HG03108 (cell line): ENCODE measurements around the gene CD48.
"Not testable (repeated sequence)": the region's sequence is repeated elsewhere in the genome, so short reads cannot be mapped to it uniquely, and the experiment has no call there.

Source experiments
- ATAC-seq: cut with Tn5 transposase; IDR thresholded peaks from one replicate; pipeline ENCODE4 v1.9.1; 2021; ENCODE audit warnings: moderate library complexity; ENCODE audit not compliant: unreplicated experiment

CD48 gene

DNA sequence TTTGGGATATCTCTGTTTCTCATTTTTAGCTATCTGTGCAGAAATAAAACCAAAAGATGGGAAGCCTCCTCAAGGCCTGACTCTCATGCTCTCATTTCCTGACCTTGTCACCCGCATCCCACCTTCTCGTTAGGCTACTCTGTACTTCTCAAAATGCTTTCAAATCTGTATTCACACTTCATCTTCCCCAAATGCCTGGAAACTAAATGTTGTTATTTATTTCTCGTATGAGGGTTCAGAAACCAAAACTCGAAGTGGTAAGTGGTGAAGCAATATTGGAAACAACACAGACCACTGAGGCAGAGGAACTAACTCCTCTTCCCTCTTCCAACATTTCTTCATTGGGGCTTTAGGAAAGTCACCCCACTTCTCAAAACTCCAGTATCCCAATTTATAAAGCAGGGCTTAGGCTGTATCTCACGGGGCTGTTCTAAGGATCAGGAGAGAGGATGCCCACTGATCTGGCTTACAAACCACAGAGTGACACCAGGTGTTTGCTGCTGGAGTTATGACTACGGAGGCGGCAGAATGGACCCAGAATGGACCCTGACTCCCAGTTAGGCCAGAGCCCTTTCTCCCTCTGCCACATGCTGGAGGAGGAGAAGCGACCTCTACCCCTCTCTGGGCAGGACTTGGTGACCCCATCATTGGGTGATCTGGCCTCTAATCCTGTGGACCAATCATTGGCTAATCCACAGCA is 31.0 kb upstream of the CD48 start:
- ATAC-seq: no peak

DNA sequence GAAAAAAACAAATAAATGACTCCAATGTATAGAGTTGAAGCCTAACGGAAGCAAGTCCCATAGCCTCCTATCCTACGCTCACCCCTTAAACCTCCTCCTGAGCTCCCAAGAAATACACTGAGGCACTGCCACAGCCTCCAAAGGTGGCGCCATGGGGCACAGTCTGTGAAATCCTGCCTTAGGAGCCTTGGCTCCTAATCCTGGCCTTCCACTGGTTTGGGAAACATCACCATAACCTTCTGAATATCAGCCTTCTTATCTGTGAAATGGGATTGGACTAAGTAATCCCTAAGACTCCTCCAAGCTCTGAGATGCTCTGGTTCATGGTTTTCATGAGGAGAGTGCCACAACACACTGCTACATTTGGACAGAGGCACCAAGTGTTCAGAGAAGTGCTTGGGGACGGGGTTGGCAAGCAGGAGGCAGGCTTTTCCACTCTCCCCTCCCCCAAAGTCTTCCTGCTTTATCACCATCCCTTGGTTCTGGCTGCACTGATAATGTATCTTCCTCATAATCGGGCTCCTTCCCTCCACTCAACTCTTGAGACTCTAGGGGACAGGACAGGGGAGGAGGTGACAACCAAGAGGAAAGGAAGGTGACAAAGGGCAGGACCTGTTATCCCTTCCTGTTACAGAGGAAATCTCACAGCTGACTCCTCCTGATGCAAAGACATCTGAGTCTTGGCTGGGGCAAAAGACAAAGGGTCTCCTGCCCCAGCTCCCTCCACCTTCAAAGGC is 30.2 kb upstream of the CD48 start:
- no peak for ATAC-seq

- ATAC-seq: no peak
These were observed 29.5 kb upstream of the CD48 start for GRCh38 chr1:160741092-160741501.

DNA sequence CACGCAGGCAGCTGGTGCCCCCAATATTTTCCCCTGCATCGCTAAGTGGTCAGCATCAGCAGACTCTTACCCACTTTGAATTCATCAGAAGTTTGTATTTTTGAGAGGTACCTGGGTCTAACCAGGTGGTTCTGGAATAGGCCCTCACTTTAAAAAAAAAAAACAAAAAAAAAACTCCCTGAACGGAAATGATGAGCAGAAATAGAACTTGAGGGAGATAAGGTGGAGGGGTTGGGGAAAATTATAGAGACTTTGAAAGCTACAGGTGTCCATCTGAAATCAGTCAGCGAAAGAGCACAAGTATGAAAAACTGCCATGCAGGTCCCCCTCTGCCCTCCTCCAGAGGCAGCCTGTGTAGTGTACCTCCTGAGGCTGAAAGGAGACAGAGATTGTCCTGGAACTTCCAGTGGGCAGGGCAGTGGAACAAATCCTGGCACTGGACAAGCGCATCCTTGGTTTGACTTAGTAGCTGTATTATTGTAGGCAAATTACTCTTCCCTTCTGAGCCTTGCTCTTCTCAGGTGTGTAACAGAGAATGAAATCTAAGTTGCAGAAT is 28.6 kb upstream of the CD48 start:
- ATAC-seq: no peak

DNA sequence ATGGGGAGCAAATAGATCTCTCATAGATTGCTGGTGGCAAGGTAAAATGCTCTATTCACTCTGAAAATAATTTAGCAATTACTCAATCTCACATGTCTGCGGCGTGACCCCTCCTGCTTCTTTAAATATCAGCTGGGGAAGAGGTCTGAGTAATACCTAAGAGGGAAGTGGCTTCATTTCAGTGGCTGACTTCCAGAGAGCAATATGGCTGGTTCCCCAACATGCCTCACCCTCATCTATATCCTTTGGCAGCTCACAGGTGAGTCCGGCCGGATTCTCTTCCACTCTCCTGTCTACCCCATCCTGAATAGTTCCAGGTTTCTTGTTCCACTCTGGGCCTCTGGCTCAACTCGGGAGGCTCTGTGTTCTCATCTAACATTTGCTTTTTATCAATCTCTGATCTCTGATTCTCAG is 27.5 kb upstream of the CD48 start, which contains the start of gene SLAMF7:
TSS of gene SLAMF7 (plus strand) at position 150 of the 414 bp plus-strand sequence. CDS start at position 205, 55 bp downstream.
- peak; percentile 48 for ATAC-seq

DNA sequence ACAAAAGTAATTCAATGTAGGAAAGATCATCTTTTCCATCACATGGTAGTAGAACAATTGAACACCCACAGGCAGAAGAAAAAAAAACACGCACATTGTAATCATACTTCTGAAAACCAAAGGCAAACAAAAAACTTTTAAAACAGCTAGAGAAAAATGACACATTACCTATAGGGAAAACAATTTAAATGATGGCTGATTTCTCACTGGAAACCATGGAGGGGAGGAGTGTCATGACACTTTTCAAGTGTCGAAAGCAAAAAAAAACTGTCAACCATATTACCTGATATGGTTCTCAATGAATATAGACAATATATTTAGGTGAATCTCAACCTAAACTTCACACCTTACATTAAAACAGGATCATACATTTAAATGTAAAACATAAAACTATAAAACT is 26.6 kb upstream of the CD48 start:
- ATAC-seq: no peak

- no peak for ATAC-seq
These were observed 22.7 kb upstream of the CD48 start for GRCh38 chr1:160734301-160734700.

GRCh38 chr1:160733898-160734297 is 22.3 kb upstream of the CD48 start:
- no peak for ATAC-seq

- no peak for ATAC-seq
These were observed 20.4 kb upstream of the CD48 start for GRCh38 chr1:160731990-160732389.

- not testable (repeated sequence) for ATAC-seq
These were observed 19.9 kb upstream of the CD48 start for GRCh38 chr1:160731564-160731963.

- no peak for ATAC-seq
These were observed 15.7 kb upstream of the CD48 start for GRCh38 chr1:160727316-160727640.

- peak; percentile 64 for ATAC-seq
These were observed 15.1 kb upstream of the CD48 start for GRCh38 chr1:160726498-160727315.

DNA sequence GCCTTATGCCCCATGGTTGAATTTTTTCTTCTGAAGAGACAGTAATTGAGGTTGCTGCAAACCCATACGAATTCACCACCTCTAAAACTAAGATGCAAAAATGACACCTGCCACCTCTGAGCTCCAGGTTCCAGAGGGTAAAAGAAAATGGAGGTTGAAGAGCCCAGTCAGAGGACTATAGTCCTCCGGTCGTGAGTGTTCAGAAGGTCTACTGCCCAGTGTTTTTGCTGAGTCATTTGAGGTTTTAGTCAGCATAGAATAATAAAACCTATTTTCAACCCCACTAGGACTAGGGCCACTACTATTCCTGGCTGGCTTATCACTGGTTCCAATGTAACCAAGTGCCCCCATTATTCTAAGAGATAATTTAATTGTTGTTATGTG is 14.5 kb upstream of the CD48 start:
- no peak for ATAC-seq

GRCh38 chr1:160724465-160725242 is 13.0 kb upstream of the CD48 start:
- no peak for ATAC-seq

DNA sequence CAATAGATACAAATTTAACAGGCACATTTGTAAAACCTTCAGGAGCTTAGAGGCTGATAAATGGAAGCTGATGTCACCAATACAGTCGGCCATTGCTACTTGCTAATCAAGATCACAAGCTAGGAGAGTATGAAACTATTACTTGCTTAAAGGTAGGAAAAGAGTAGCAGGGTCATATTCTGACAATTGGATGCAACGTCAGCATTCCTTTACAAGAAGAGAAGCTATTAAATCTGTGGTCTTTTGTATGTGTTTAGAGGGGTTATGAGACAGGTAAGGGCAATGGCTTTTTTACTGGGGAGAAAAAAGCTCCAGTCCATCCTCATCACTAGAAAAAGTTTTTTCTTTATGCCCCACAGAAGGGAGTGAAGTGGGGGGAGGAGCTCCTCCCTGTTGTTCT is 11.7 kb upstream of the CD48 start:
- ATAC-seq: no peak

DNA sequence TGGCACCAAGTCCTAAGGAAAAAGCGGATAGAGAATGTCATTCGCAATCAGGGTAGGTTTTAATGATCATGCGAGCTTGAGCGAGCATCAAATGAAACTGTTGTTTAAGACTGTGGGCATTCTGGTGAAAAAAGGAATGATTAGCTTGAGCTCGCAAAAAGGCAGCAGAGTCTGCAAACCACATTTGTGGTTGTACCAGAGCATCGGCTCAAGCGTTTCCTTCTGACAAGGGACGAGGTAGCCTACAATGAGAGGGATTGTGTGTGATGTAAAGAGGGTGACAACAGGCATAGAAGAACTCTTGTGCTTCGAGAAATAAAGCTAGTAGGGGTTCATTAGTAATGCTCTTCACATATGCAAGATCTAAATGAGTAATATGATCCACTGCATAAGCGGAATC is 11.1 kb upstream of the CD48 start:
- no peak for ATAC-seq

DNA sequence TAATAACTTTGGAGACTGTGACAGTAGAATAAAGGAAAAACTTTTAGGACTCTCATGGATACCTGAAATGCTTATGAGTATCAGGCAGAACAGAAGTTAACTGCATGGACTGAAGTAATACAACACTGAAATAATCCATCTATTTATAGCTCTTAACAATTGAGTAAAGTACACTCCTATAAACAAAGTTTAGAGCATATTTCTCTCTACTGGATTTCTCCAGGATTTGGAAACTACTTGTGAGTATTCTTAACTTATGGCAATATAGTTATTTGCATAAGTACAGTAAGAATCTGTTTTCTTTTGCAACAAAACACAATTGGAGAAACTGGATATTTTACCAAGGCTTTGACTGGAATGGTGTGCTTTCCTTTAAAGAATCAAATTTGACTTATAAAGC is 9.9 kb upstream of the CD48 start:
- no peak for ATAC-seq

DNA sequence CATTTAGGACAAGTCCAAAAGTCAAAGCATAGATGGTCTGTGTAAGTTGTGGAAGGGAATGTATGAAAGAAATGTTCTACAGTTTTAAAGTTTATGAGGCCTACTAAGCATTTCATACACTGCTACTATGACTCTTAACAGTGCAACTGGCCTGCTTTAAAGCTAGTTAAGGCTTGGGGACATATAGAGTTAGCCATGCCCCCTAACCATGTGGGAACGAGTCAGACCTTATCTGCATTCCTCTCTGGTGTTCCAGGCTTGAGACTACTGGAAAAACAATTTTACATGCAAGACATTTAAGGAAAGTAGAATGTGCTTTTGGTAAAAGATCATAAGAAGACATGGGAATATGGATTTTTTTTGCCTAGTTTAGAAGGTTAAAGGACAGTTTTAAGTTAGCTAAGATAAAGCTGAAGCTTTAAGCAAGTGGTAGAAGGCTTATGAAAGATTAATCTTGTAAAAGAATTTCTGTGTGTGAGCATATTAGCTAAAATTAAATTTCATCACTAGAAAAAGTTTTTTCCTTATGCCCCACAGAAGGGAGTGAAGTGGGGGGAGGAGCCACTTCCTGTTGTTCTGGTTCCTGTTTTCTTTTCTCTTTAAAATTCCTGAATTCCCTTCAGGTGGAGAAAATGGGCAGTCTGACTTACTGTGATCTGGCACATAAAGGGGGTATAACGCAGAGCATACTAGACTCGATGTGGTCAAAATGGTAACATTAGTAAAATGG is 8.9 kb upstream of the CD48 start:
- no peak for ATAC-seq

DNA sequence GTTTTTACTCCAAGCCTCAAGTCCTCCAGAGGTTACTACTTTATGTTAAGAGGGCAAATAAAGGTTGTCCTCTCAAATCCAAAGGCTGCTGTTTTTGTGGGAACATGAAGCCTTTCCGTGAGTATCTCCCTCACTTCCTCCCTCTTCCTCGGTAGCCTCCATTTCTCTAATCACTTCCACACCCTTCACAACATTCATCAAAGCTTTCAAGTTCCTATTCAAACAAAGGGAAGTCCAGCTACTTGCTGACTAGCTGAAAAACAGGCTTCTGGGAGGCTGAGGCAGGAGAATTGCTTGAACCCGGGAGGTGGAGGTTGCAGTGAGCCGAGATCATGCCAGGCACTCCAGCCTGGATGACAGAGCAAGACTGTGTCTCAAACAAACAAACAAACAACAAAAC is 6.6 kb upstream of the CD48 start:
- ATAC-seq: no peak

GRCh38 chr1:160717306-160717705 is 5.7 kb upstream of the CD48 start:
- no peak for ATAC-seq
